ENCODE data around the gene BNC2.
"Not testable (repeated sequence)": the region's sequence is repeated elsewhere in the genome, so short reads cannot be mapped to it uniquely, and the experiment has no call there.

DNA sequence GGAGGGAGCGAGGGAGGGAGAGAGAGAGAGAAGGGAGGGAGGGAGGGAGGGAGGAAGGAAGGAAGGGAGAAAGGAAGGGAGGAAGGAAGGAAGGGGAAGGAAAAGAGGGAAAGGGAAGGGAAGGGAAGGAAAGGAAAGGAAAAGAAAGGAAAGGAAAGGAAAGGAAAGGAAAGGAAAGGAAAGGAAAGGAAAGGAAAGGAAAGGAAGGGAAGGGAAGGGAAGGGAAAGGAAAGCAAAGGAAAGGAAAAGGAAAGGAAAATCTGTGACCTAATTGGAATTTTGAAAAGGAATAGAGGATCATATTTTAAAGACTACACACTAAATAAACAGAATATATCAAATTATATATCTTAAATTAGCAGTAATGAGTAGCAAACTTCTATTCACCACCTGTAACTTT is 330.8 kb downstream of the BNC2 start:
- not testable (repeated sequence) for TF ChIP-seq EZH2 (IDR thresholded peaks at IDR 0.05; ENCODE audit: insufficient read depth, low read length)
- TF ChIP-seq, protein P1, sequence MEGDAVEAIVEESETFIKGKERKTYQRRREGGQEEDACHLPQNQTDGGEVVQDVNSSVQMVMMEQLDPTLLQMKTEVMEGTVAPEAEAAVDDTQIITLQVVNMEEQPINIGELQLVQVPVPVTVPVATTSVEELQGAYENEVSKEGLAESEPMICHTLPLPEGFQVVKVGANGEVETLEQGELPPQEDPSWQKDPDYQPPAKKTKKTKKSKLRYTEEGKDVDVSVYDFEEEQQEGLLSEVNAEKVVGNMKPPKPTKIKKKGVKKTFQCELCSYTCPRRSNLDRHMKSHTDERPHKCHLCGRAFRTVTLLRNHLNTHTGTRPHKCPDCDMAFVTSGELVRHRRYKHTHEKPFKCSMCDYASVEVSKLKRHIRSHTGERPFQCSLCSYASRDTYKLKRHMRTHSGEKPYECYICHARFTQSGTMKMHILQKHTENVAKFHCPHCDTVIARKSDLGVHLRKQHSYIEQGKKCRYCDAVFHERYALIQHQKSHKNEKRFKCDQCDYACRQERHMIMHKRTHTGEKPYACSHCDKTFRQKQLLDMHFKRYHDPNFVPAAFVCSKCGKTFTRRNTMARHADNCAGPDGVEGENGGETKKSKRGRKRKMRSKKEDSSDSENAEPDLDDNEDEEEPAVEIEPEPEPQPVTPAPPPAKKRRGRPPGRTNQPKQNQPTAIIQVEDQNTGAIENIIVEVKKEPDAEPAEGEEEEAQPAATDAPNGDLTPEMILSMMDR (IDR thresholded peaks at IDR 0.05; ENCODE audit: insufficient read depth, low read depth, low read length), result not testable (repeated sequence)

All from astrocyte (in vitro differentiated cells and primary cell).